Karpas-422 (cell line): Measurements from ENCODE around the gene TNRC6B. TPM values are rescaled to one million over a fixed set of nuclear protein-coding genes. Genes with fewer than 3 reads are reported as not detected.
A peak's percentile ranks its signal among the peaks of the same experiment; 100 is the strongest.
"Not testable (repeated sequence)": the region's sequence is repeated elsewhere in the genome, so short reads cannot be mapped to it uniquely, and the experiment has no call there.

Experiments used
- DNase-seq: peaks from one replicate; pipeline ENCODE4 v3.0.0-alpha.2; 2015
- H2AFZ ChIP-seq: fragments of 200-600 bp; sonication (generic); 2 replicates; pipeline ENCODE4 v1.6.1; 2014; ENCODE audit warnings: antibody characterized with exemption, low read length, mixed read lengths
- H3K27ac ChIP-seq: fragments of 200-600 bp; sonication (generic); 2 replicates; pipeline ENCODE4 v1.5.1; 2014; ENCODE audit warnings: mild to moderate bottlenecking, low read length, moderate library complexity
- H3K27me3 ChIP-seq: fragments of 200-600 bp; sonication (generic); 2 replicates; pipeline ENCODE4 v1.6.1; 2014; ENCODE audit warnings: low read length, mixed read lengths
- H3K36me3 ChIP-seq: fragments of 200-600 bp; sonication (generic); 2 replicates; pipeline ENCODE4 v1.6.1; 2014; ENCODE audit warnings: low read length, mixed read lengths; ENCODE audit not compliant: insufficient read depth
- H3K4me1 ChIP-seq: fragments of 200-600 bp; sonication (generic); 2 replicates; pipeline ENCODE4 v1.6.1; 2014; ENCODE audit warnings: mild to moderate bottlenecking, low read length, mixed read lengths
- H3K4me2 ChIP-seq: fragments of 200-600 bp; sonication (generic); 2 replicates; pipeline ENCODE4 v1.6.1; 2014; ENCODE audit warnings: low read length, low read depth, mild to moderate bottlenecking; ENCODE audit not compliant: poor library complexity, severe bottlenecking
- H3K4me3 ChIP-seq: fragments of 200-600 bp; sonication (generic); 2 replicates; pipeline ENCODE4 v1.5.1; 2014; ENCODE audit warnings: mild to moderate bottlenecking, antibody characterized with exemption, low read length, mixed read lengths
- H3K79me2 ChIP-seq: fragments of 200-600 bp; sonication (generic); 2 replicates; pipeline ENCODE4 v1.6.1; 2014; ENCODE audit warnings: mild to moderate bottlenecking, low read length, mixed read lengths
- H3K9ac ChIP-seq: fragments of 200-600 bp; sonication (generic); 2 replicates; pipeline ENCODE4 v1.6.0; 2014; ENCODE audit warnings: low read length
- H3K9me2 ChIP-seq: fragments of 200-600 bp; sonication (generic), shearing (Covaris generic); replicated peaks from 2 replicates; pipeline ENCODE4 v1.6.0; 2014; ENCODE audit warnings: mild to moderate bottlenecking, low read length, moderate library complexity; ENCODE audit not compliant: insufficient read depth
- H3K9me3 ChIP-seq: fragments of 300-700, 200-600 bp; sonication (generic); 2 replicates; pipeline ENCODE4 v1.6.1; 2014; ENCODE audit warnings: low read length, mixed read lengths
- H4K20me1 ChIP-seq: fragments of 200-600 bp; sonication (generic); 2 replicates; pipeline ENCODE4 v1.6.1; 2014; ENCODE audit warnings: mild to moderate bottlenecking, antibody characterized with exemption, low read length, low read depth; ENCODE audit not compliant: insufficient read depth
- total RNA-seq: library from RNA; depleted of rRNA; stranded (reverse); fragments of >200 nt; shearing (Covaris generic); gene quantifications from 2 replicates; pipeline ENCODE4 v1.2.3, GENCODE V29; 2014; ENCODE audit warnings: low replicate concordance

TNRC6B gene
- total RNA-seq, 1 experiment from 2014 or later: 32.0 TPM

DNA sequence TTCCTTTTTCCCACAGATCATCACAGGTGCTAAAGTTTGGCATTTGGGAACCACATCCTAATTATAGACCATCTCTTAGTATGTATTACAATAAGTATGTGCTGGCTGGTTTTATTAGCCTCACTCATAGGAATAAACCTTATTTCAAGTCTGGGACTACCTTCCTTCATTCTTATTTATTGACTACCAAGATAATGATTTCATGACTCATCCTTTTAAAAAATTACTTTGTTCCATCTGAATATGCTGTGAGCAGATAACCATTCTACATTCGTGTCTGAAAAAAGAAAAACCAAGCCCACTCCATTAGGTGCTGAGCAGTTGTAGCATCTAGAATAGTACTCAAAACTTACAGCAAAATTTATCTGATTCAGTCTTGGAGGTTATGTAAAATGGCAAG is 12.3 kb downstream of the TNRC6B start:
- H3K36me3 ChIP-seq: no peaks in the 10 kb centered on the region
- no peaks in the 10 kb centered on the region for H3K9me2 ChIP-seq
- H3K4me2 ChIP-seq: no peak overlapping the region
- H3K9me3 ChIP-seq: no peaks in the 10 kb centered on the region
- no peak overlapping the region for H3K27ac ChIP-seq
- H3K4me1 ChIP-seq: peaks cover 30% of the 10 kb centered on the region
- no peaks in the 10 kb centered on the region for H3K27me3 ChIP-seq
- H3K9ac ChIP-seq: no peak overlapping the region
- no peak overlapping the region for H2AFZ ChIP-seq
- H3K4me3 ChIP-seq: no peak overlapping the region
- peaks cover 12% of the 10 kb centered on the region; the same call in 1 of the 2 replicates for H4K20me1 ChIP-seq
- no peak for DNase-seq
- H3K79me2 ChIP-seq: peaks cover 98% of the 10 kb centered on the region

DNA sequence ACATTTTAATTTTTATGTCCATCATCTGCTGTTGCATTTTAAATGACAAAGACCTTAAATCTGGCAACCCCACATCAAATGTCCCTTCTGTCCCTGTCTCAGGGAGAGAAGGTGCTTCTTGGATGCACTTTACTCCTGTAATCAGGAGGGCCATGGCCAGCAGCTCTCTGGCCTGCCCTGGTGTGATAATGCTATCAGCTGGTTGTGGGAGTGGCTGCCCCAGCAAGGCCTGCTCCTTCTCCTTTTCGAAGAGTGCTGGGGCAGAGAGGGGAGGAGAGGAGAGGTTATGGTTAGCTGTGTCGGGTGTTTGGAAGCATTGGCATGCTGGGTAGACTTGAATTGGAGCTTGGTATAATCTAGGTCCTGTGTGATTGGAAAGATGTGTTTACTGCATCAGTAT is 12.8 kb downstream of the TNRC6B start:
- H3K27ac ChIP-seq: no peak overlapping the region
- peaks cover 30% of the 10 kb centered on the region for H3K4me1 ChIP-seq
- H3K4me3 ChIP-seq: no peak overlapping the region
- H4K20me1 ChIP-seq: peaks cover 12% of the 10 kb centered on the region; the same call in 1 of the 2 replicates
- H3K9ac ChIP-seq: no peak overlapping the region
- DNase-seq: no peak
- no peaks in the 10 kb centered on the region for H3K9me3 ChIP-seq
- H3K36me3 ChIP-seq: no peaks in the 10 kb centered on the region
- H2AFZ ChIP-seq: no peak overlapping the region
- H3K9me2 ChIP-seq: no peaks in the 10 kb centered on the region
- no peaks in the 10 kb centered on the region for H3K27me3 ChIP-seq
- H3K79me2 ChIP-seq: peaks cover 98% of the 10 kb centered on the region
- H3K4me2 ChIP-seq: no peak overlapping the region

DNA sequence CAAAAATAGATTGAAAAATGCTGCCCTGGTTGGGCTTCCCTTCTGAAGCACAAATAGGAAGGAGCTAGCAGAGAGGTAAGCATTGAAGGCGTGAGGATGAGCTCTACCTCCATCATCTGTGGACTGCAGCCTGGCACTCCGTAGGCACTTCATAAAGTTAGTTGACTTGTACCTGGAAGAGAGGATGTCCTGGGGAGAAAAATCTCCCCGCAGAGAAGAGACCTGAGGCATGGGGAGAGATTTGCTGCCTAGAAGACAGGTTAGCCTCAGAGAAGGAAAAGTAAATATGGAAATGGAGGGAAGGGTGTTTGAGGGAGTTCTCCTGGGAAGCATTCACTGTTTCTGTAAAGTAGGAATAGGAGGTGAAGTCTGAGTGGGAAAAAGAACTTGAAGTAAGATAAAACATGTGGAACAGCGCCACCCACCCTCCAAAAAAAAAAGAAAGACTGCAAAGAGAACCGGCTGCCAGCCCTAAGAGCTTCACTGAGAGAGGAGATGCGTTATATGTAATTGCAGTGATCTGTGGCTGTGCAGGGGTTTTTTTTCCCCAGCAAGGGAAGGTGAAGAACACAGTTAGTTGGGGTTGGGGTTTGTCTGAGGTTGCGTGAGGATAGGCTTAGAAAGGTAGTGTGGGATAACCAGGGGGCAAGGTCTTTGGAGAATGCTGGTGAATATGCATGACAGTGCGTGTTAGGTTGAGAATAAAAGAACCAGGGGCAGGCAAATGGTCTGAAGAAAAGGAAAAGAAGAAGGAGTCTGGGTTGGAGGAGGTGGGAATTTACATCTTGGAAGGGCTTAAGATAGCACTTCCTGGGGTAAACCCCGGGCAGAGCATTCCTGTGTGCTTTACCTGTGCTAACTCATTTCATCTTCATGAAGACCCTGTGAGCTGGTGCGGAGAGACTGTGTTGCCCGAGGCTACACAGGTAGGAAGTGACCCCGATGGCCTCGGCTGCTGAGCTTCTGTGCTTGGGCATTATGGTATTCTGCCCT is 16.0 kb downstream of the TNRC6B start:
- no peaks in the 10 kb centered on the region for H3K9me3 ChIP-seq
- no peaks in the 10 kb centered on the region for H3K36me3 ChIP-seq
- H3K79me2 ChIP-seq: peaks cover 100% of the 10 kb centered on the region
- H3K4me3 ChIP-seq: no peak overlapping the region
- no peak overlapping the region for H2AFZ ChIP-seq
- no peaks in the 10 kb centered on the region for H3K9me2 ChIP-seq
- no peak overlapping the region for H3K27ac ChIP-seq
- no peaks in the 10 kb centered on the region for H3K27me3 ChIP-seq
- no peak overlapping the region for H3K9ac ChIP-seq
- H3K4me2 ChIP-seq: no peak overlapping the region
- H4K20me1 ChIP-seq: peaks cover 9% of the 10 kb centered on the region; the same call in 1 of the 2 replicates
- H3K4me1 ChIP-seq: peaks cover 37% of the 10 kb centered on the region
- peak; percentile 57 for DNase-seq

DNA sequence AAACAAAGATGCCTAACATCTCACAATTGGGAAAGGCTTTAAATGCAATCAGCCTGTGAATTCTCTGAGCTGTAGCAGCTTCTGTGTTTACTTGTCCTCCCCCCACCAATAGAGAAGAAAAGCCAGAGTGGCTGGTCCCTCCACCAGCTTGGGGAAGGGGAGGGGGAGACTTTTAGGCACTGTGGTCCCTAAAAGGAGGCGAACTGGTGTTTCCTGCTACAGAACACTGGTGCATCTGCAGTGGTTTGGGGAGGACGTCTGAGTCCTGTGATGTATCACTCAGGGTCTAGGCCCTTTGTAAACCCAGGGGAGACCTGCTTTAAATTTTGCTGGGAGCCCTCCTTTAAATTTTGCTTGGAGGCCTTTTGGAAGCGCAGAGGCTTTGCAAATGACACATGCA is 16.9 kb downstream of the TNRC6B start:
- Histone ChIP-seq H2AFZ (no peak overlapping the region), H3K9me3 (no peaks in the 10 kb centered on the region), H4K20me1 (peaks cover 9% of the 10 kb centered on the region; the same call in 1 of the 2 replicates), H3K9me2 (no peaks in the 10 kb centered on the region), H3K27ac (no peak overlapping the region), H3K79me2 (peaks cover 100% of the 10 kb centered on the region), H3K36me3 (no peaks in the 10 kb centered on the region), H3K4me1 (peaks cover 34% of the 10 kb centered on the region), H3K9ac (no peak overlapping the region), H3K27me3 (no peaks in the 10 kb centered on the region), H3K4me3 (no peak overlapping the region), H3K4me2 (no peak overlapping the region)
- no peak for DNase-seq

DNA sequence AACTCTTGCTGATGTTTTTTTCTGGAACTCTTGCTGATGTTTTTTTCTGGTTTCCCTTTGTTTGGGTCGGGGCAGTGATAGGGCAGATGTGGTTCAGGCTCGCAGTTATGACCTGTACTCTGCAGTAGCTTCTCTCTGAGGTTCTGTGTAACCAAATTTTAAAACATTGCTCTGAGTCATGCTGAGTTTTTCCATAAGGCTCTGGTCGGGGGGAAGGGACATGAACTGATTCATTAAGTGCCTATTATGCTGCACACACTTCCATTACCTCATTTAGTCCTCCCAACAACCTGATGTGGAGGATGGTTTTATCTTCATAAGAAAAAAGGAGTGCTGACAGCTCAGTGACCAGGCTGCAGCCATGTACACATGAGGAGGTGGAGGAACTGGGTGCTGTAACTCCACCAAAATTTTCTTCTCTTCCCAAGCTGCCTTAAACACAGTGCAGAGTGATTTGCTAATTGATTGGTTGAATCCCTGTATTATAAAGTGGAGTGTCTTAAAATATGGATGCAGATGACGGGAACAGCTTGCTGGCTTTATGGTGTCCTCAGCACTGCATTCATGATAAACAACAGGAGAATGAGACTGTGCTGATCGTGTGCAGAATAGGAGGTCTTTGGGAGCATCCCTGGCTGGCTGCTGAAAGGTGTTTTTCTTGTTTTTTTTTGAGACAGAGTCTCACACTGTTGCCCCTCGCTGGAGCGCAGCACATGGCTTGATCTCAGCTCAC is 19.1 kb downstream of the TNRC6B start:
- Histone ChIP-seq H3K27ac (peak overlapping the region; percentile 27; the same call in 1 of the 2 replicates), H3K27me3 (no peaks in the 10 kb centered on the region), H3K79me2 (peaks cover 99% of the 10 kb centered on the region), H3K4me1 (peaks cover 45% of the 10 kb centered on the region), H3K36me3 (no peaks in the 10 kb centered on the region), H3K4me3 (no peak overlapping the region), H3K9ac (no peak overlapping the region), H2AFZ (no peak overlapping the region), H3K9me2 (no peaks in the 10 kb centered on the region), H3K4me2 (no peak overlapping the region), H4K20me1 (peaks cover 9% of the 10 kb centered on the region; the same call in 1 of the 2 replicates), H3K9me3 (no peaks in the 10 kb centered on the region)
- DNase-seq: peak; percentile 58

DNA sequence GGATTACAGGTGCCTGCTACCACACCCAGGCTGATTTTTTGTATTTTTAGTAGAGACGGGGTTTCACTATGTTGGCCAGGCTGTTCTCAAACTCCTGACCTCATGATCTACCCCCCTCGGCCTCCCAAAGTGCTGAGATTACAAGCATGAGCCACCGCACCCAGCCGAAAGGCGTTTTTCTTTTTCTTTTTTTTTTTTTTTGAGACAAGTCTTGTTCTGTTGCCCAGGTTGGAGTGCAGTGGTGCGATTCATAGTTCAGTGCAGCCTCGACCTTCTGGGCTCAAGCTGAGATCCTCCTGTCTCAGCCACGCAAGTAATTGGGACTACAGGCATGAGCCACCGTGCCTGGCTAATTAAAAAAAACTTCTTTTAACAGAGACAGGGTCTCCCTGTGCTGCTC is 19.7 kb downstream of the TNRC6B start:
- H3K9ac ChIP-seq, H3K4me3 ChIP-seq, DNase-seq, H3K4me2 ChIP-seq, H4K20me1 ChIP-seq, H3K9me2 ChIP-seq, H3K27ac ChIP-seq, H2AFZ ChIP-seq, H3K27me3 ChIP-seq, H3K9me3 ChIP-seq, H3K36me3 ChIP-seq: not testable (repeated sequence)
- H3K4me1 ChIP-seq: peaks cover 46% of the 10 kb centered on the region
- H3K79me2 ChIP-seq: peaks cover 99% of the 10 kb centered on the region

GRCh38 chr22:40198733-40199132 is 21.0 kb downstream of the TNRC6B start:
- no peaks in the 10 kb centered on the region for H4K20me1 ChIP-seq

DNA sequence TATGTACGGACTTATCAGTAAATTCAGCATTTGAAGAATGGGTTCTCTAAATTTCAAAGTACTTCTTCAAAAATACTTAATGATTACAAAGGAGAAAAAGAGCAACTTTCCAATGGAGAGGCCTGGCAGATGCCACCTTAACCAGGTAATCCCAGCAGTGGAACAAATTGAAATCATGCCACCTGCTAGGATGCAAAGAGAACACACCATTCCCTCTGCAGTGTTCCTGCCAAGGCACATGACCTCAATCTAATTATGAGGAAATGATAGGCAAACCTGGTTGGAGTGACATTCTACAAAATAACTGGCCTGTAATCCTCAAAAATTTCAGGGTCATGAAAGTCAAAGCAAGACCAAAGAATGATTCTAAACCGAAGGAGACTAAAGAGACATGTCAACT is 21.5 kb downstream of the TNRC6B start:
- Histone ChIP-seq H3K9me2 (no peaks in the 10 kb centered on the region), H3K4me1 (peaks cover 52% of the 10 kb centered on the region), H3K9me3 (no peaks in the 10 kb centered on the region), H3K4me2 (no peak overlapping the region), H4K20me1 (no peaks in the 10 kb centered on the region), H3K9ac (no peak overlapping the region), H3K36me3 (no peaks in the 10 kb centered on the region), H3K27me3 (no peaks in the 10 kb centered on the region), H2AFZ (no peak overlapping the region), H3K27ac (no peak overlapping the region), H3K4me3 (no peak overlapping the region), H3K79me2 (peaks cover 99% of the 10 kb centered on the region)
- no peak for DNase-seq

More at GRCh38 chr22:40198733-40199132, 21.0 kb downstream of the TNRC6B start:
- no peak for DNase-seq
- H3K36me3 ChIP-seq: no peaks in the 10 kb centered on the region
- H3K9me3 ChIP-seq: no peaks in the 10 kb centered on the region
- H3K9me2 ChIP-seq: no peaks in the 10 kb centered on the region
- no peak overlapping the region for H2AFZ ChIP-seq
- no peak overlapping the region for H3K9ac ChIP-seq
- H3K4me1 ChIP-seq: peaks cover 47% of the 10 kb centered on the region
- H3K27me3 ChIP-seq: no peaks in the 10 kb centered on the region
- no peak overlapping the region for H3K4me3 ChIP-seq
- H3K4me2 ChIP-seq: no peak overlapping the region
- peaks cover 99% of the 10 kb centered on the region for H3K79me2 ChIP-seq
- no peak overlapping the region for H3K27ac ChIP-seq
